Fibroblast of the aortic adventitia (primary cell): ENCODE data around the gene NEDD4. TPM values are rescaled to one million over a fixed set of nuclear protein-coding genes. Genes with fewer than 3 reads are reported as not detected.

Experiments used
- DNase-seq: peaks from one replicate; pipeline ENCODE4 v3.0.0-alpha.2; 2010; ENCODE audit warnings: low read depth
- H3K4me3 ChIP-seq: 2 replicates; pipeline ENCODE4 v1.5.1; 2011; ENCODE audit warnings: low read depth, mild to moderate bottlenecking, control low read depth, low read length, moderate library complexity
- total RNA-seq: library from RNA; depleted of rRNA; stranded (reverse); fragments of >200 nt; gene quantifications from 2 replicates; pipeline ENCODE4 v1.2.3, GENCODE V29; 2012; ENCODE audit warnings: low replicate concordance
- TF ChIP-seq, protein P1 (sequence below): IDR thresholded peaks from 2 replicates; pipeline ENCODE4 v1.5.1; 2011; ENCODE audit warnings: mild to moderate bottlenecking, low read length, control low read depth, inconsistent platforms; ENCODE audit not compliant: insufficient read depth

The NEDD4 gene
- total RNA-seq, 1 donor: 34.3 TPM

DNA sequence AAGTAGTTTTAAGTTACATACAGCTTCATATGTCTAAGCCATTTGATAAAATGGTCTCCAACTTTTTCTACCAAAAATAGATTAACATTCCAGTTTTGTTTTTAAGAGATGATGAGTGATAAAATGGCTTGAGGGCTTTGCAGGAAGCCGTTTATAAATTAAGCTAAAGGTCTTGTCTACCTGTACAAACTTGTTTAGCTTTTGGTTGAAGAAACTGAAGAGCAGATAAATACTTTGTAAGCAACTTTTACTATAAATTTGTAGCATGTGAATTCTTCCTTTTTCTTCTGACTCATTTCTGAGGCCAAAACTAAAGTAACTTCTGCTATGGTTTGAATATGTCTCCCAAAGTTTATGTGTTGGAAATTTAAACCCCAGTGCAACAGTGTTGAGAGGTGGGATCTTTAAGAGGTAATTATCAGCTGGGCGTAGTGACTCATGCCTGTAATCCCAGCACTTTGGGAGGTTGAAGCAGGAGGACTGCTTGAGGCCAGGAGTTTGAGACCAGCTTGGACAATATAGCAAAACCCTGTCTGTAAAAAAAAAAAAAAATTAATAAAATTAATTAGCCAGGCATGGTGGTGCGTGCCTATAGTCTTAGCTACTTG lies 8.2 kb upstream of the NEDD4 start:
- no peak for DNase-seq
- TF ChIP-seq, protein P1, sequence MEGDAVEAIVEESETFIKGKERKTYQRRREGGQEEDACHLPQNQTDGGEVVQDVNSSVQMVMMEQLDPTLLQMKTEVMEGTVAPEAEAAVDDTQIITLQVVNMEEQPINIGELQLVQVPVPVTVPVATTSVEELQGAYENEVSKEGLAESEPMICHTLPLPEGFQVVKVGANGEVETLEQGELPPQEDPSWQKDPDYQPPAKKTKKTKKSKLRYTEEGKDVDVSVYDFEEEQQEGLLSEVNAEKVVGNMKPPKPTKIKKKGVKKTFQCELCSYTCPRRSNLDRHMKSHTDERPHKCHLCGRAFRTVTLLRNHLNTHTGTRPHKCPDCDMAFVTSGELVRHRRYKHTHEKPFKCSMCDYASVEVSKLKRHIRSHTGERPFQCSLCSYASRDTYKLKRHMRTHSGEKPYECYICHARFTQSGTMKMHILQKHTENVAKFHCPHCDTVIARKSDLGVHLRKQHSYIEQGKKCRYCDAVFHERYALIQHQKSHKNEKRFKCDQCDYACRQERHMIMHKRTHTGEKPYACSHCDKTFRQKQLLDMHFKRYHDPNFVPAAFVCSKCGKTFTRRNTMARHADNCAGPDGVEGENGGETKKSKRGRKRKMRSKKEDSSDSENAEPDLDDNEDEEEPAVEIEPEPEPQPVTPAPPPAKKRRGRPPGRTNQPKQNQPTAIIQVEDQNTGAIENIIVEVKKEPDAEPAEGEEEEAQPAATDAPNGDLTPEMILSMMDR: no peak
- H3K4me3 ChIP-seq: no peak overlapping the region

DNA sequence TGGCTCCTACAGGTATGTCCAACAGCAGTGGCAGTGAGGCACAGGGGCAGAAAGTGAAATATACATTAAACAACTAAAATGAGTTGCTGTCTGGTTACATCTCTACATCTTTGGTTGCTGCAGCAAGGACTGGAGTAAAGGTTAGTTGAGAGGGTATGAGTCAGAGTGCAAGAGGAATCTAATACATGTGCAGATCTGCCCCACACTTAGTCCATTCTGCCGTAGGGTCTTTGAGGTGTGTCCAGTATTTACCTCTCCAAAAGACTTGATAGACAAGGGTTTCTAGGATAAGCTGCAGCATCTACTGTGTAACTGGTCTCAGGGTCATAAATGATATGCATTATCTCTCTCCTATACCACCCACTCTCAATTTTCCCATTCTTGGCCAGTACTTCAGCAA lies 6.2 kb upstream of the NEDD4 start:
- no peak overlapping the region for H3K4me3 ChIP-seq
- TF ChIP-seq, protein P1: no peak
- no peak for DNase-seq

DNA sequence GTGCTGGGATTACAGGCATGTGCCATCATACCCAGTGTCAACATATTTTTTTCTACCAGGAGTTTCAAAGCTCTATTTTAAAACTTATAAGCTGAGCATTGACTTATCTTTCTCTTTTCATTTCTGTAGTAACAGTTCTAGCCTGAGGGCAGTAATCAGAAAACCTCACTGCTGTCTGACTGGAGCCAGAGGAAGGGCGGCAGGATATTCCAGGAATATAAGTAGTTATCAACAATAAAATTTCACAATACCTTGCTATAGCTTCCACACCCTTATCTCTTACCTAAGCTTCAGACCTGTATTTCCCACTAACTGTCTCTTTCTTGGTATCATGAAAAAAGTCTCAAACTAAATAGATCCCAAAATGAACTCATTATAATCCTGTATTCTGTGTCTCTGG lies 5.1 kb upstream of the NEDD4 start:
- no peak overlapping the region for H3K4me3 ChIP-seq
- no peak for DNase-seq
- TF ChIP-seq, protein P1: no peak

DNA sequence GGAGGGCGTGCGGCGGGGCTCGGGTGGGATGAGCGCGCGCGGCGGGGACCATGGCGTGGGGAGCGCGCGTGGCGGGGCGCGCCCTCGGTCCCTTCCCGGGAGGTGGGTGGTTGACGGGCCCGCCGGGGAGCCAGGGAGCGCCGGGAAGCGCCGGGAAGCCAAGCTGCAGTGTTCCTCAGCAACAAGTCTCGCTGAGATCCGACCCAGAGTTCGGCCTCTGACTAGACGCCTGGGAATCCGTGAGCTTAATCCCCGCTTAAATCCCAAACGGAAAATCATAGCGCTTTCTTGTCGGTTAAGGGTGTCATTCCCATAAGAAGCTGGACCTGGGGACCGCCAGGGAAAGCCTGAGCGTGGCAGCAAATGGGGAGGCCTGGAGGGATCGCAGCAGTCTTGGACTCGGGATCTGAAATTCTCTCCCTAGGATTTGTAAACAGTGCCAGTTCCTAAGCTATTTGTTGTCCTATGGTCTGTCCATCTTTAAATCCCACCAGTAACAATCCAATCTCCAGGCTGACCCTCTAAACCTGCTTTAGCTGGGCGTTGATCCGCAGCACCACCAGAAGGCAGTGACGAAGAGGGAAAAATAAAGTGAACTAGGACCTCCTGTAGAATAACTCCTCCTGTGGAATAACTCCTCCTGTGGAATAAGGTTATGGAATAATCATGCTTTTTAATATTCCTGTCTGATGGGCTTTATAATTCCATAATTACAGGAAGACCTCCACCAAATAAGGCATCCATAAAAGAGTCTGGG lies 570 bp upstream of the NEDD4 start:
- DNase-seq: peak; percentile 68
- TF ChIP-seq, protein P1: peak; percentile 7
- peak overlapping the region; percentile 76 for H3K4me3 ChIP-seq

DNA sequence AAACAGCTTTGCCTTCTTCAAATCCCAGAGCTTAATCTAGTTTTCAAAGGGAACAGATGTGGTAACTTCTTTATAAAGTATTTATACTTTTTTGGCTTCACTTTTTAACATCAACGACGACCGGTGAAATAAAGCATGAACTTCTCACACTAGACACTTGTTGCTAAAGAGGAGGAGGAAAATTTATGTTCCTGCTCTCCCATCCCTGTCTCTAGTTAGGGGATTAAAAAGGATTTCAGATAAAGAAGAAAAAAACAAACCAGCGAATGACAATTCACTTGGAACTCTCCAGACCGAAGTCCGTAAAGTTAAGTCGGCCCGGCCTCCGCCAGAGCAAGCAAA lies 672 bp downstream of the NEDD4 start:
- TF ChIP-seq, protein P1: no peak
- peak; percentile 62 for DNase-seq
- peak overlapping the region; percentile 76 for H3K4me3 ChIP-seq

DNA sequence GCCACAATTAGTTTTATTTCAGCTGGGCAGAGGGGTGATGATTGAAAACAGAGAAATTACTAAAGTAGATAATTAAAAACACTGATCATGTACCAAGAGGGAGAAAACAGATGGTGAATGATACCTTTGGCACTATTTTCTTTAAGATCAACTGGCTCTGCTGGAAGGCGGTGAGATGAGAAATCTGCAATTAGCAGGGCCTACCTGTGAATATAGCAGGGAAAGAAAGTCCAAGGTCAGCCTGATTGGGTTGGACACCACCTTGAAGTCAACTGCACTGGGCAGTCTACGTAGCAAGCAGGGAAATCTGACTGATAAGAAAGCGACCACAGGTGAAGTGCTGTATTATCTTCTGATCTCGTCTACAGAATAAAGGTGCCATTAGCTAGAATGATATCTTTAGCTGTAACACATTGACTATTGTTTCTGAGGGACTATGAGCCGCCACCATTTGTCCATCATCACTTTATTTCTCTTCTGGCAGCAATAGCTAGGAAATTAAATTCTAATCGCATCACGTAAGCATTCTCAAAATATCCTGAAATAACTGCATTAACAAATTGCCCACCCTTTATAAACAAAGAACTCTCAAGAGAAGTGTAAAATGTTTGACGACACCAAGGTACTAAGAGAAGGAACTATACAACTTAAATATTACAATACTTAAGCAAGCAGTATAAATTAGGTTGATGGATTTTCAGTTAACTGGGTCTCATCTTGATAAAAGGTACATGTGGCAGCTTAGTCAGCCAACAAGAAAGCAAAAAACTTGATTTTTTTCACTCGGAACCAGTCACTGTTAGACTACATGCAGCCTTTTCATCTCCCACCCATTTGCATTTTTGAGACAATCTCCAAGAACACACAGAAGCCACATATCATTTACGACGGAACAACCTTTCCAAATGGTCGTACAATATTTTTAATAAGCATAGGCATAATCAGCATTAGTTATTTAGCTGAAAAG lies 1.3 kb downstream of the NEDD4 start:
- H3K4me3 ChIP-seq: peak overlapping the region; percentile 76
- TF ChIP-seq, protein P1: no peak
- DNase-seq: peak; percentile 21
